Measurements from ENCODE around the gene LRP5.
A peak's percentile ranks its signal among the peaks of the same experiment; 100 is the strongest.
"Not testable (repeated sequence)": the region's sequence is repeated elsewhere in the genome, so short reads cannot be mapped to it uniquely, and the experiment has no call there.

The LRP5 gene

GRCh38 chr11:68475626-68476025, 163.2 kb downstream of the LRP5 start:
- not testable (repeated sequence) for DNase-seq

GRCh38 chr11:68479390-68479789, 167.0 kb downstream of the LRP5 start:
- no peak for DNase-seq

GRCh38 chr11:68480193-68480592, 167.8 kb downstream of the LRP5 start:
- DNase-seq: no peak

- no peak for DNase-seq
These were observed 168.6 kb downstream of the LRP5 start for GRCh38 chr11:68480852-68481510.

- DNase-seq: no peak
These were observed 169.3 kb downstream of the LRP5 start for GRCh38 chr11:68481579-68482240.

- DNase-seq: no peak
These were observed 176.2 kb downstream of the LRP5 start for GRCh38 chr11:68488623-68489022.

GRCh38 chr11:68495220-68495729, 182.9 kb downstream of the LRP5 start:
- DNase-seq: no peak

GRCh38 chr11:68495872-68496271, 183.5 kb downstream of the LRP5 start:
- DNase-seq: no peak

GRCh38 chr11:68497761-68498160, 185.4 kb downstream of the LRP5 start:
- DNase-seq: peak; percentile 46

- DNase-seq: peak; percentile 21
These were observed 185.9 kb downstream of the LRP5 start for GRCh38 chr11:68498321-68498720.
